GM19099 (cell line): Measurements from ENCODE around the gene MAP7D1.

Source experiments
- POLR2A ChIP-seq: IDR thresholded peaks from 3 replicates; pipeline ENCODE4 v1.6.1; 2011; ENCODE audit warnings: low read depth; ENCODE audit not compliant: insufficient read length; ENCODE audit errors: extremely low read depth

The MAP7D1 gene

GRCh38 chr1:36123356-36123755 lies 32.6 kb upstream of the MAP7D1 start:
- no peak for TF ChIP-seq POLR2A

- TF ChIP-seq POLR2A, result no peak
Observed at GRCh38 chr1:36124404-36125128, 31.4 kb upstream of the MAP7D1 start.

GRCh38 chr1:36125129-36125991 lies 30.6 kb upstream of the MAP7D1 start, which contains the start of gene COL8A2:
COL8A2 (minus strand) TSS chr1:36125222; CDS start chr1:36100242, 24,980 bp downstream.
- TF ChIP-seq POLR2A, result no peak

- TF ChIP-seq POLR2A, result no peak
Observed at GRCh38 chr1:36126005-36126716, 29.8 kb upstream of the MAP7D1 start.

GRCh38 chr1:36126797-36127500 lies 29.0 kb upstream of the MAP7D1 start:
- no peak for TF ChIP-seq POLR2A

GRCh38 chr1:36128126-36128904 lies 27.6 kb upstream of the MAP7D1 start:
- TF ChIP-seq POLR2A, result no peak

GRCh38 chr1:36128905-36129206 lies 27.1 kb upstream of the MAP7D1 start:
- no peak for TF ChIP-seq POLR2A

- no peak for TF ChIP-seq POLR2A
Observed at GRCh38 chr1:36132029-36132428, 23.9 kb upstream of the MAP7D1 start.

- TF ChIP-seq POLR2A, result no peak
Observed at GRCh38 chr1:36133484-36133883, 22.5 kb upstream of the MAP7D1 start.

- no peak for TF ChIP-seq POLR2A
Observed at GRCh38 chr1:36134031-36134430, 21.9 kb upstream of the MAP7D1 start.

- no peak for TF ChIP-seq POLR2A
Observed at GRCh38 chr1:36134505-36135329, 21.2 kb upstream of the MAP7D1 start.

GRCh38 chr1:36135330-36135667 lies 20.7 kb upstream of the MAP7D1 start:
- no peak for TF ChIP-seq POLR2A

GRCh38 chr1:36135796-36136195 lies 20.2 kb upstream of the MAP7D1 start:
- no peak for TF ChIP-seq POLR2A
